DMS 273 (cell line): Measurements from ENCODE around the gene PSMB7.

Experiments used
- DNase-seq: peaks from one replicate; lab custom pipeline; 2025; ENCODE audit not compliant: unreplicated experiment; lab: John Stamatoyannopoulos, UW

Gene PSMB7

GRCh38 chr9:124411514-124412227, 3.6 kb downstream of the PSMB7 start:
- DNase-seq: no peak

- peak; percentile 23 for DNase-seq
These were observed 4.8 kb downstream of the PSMB7 start for GRCh38 chr9:124410321-124410913.

- DNase-seq: no peak
These were observed 5.8 kb downstream of the PSMB7 start for GRCh38 chr9:124409410-124409809.

DNA sequence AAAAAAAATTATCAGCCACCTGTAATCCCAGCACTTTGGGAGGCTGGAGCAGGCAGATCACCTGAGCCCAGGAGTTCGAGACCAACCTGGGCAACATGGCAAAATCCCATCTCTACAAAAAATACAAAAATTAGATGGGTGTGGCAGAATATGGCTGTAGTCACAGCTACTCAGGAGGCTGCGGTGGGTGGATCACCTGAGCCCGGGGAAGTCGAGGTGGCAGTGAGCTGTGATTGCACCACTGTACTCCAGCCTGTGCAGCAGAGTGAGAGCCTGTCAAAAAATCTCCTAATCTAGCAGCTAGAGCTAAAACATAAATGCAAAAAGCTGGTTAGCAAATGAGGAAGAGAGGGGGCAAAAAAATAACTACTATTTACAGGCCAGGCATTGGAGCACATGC, 12.0 kb downstream of the PSMB7 start:
- DNase-seq: no peak

- no peak for DNase-seq
These were observed 15.0 kb downstream of the PSMB7 start for GRCh38 chr9:124399968-124400940.

- no peak for DNase-seq
These were observed 15.8 kb downstream of the PSMB7 start for GRCh38 chr9:124399323-124399967.

GRCh38 chr9:124398191-124398935, 16.9 kb downstream of the PSMB7 start:
- DNase-seq: no peak

- no peak for DNase-seq
These were observed 19.4 kb downstream of the PSMB7 start for GRCh38 chr9:124395826-124396225.

GRCh38 chr9:124394596-124394995, 20.6 kb downstream of the PSMB7 start:
- DNase-seq: no peak

GRCh38 chr9:124394167-124394566, 21.1 kb downstream of the PSMB7 start:
- no peak for DNase-seq

GRCh38 chr9:124392871-124393460, 22.3 kb downstream of the PSMB7 start:
- peak; percentile 79 for DNase-seq

GRCh38 chr9:124392254-124392870, 22.9 kb downstream of the PSMB7 start:
- no peak for DNase-seq

DNA sequence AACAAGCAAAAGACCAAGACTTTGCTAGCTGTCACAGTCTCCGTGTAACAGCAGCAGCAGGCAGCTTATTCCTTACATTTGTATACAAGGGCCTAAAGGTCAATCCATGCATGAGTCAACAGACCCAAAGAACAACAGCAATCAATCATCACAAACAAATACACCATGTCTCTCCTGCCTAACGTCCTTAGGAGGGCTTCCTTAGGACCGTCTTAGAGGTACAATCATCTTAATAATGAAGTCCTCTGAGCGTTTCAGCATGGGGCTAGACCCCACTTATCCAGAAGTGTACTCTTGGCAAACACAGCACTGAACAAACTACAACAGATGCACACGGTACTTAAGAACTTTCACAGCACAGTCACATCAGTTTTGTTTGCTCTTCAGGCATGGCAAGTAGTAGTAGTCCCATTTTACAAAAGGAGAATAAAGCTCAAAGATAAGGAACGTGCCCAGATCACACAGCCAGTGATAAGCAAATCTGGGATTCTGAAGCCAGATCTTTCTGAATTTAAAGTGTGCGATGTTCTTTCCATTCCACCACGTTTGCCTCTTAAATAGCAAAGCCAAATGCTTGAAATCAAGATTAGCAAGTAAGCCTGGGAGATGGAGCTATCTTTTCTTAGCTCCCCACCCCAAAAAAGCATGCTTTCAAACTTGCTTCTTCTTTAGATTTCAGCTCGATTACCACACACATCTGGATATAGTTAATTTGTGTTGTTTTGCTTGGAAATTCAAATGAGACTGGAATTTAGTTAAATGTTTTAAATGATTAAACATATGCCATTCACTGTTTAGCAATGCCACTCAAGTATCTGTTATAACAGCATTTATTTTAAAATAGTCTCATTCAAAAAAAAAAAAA, 24.2 kb downstream of the PSMB7 start:
- peak; percentile 15 for DNase-seq

GRCh38 chr9:124389146-124389939, 25.9 kb downstream of the PSMB7 start:
- DNase-seq: no peak

DNA sequence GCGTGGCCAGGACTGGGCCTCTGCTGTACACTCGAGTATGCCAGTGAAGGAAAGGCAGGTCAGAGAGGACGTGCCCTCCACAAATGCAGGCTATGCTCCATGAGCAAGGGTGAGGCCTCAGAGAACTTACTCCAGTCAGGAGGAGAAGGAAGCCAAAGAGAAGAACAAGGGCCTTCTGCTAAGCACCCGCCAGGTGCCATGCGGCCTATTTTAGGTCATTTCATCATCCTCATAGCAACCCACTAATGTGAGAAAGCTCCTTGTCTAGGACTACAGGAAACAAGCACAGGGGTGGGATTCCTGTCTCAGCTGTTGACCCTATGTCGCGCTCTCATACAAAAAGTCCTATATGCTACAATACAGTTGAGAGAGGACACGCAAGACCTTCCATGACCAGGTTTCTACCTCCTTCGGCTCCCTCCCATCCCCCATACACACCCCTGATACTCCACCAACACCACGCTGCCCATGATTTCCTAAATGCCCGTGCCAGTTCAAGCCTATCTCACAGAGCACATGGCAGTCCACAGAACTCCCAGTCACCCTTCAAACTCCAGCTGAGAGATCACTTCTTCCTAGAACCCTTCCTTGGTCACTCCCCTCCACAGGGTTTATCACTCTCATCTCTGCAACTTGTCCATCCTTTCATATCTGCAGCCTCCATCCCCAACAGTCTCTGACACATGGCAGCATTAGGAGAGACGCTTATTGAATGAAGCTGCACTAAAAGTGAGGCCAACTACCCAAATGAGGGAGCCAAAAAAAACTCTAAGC, 26.8 kb downstream of the PSMB7 start:
- DNase-seq: no peak

DNA sequence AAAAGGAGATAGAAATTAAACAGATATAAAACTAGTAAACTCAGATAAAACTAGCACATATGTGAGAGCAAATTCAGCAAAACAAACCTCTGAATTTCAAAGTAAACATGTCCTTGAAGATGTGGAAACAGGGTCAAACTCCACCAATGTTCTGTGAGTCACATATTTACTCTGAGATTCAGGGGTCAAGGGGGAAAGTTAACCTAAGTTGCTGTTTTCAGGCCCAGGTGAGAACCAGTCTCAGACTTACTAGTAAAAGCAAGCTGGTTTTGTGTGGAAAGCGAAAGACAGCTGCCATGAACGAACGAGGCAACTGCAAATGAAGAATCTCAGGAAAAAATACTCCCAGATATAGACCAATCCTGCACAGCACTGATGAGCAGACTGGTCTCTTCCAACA, 29.0 kb downstream of the PSMB7 start:
- DNase-seq: no peak

DNA sequence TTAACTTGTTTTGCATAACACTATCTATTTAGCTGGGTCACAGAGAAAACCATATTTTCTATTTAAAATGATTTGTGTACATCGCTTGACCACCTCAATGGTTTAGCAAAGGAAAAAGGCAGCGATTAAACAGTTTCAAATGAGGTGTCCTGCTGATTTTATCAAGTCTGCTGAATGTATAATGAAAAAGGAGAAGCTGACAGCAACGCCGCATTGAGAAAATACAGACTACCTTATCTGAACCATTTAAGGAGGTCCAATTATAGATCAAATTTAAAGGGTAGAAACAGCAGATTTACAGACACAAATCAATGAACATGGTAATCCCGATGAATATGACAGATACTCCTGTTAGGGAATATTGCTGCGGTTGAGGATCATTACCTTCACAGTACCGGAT, 29.6 kb downstream of the PSMB7 start:
- no peak for DNase-seq
